GM12892 (cell line): ENCODE measurements around the gene MINDY3.
A peak's percentile ranks its signal among the peaks of the same experiment; 100 is the strongest.

ENCODE experiments used
- DNase-seq: peaks from one replicate; pipeline ENCODE4 v3.0.0; 2011; ENCODE audit not compliant: insufficient read length
- FAIRE-seq: peaks from 2 replicates; lab custom pipeline; 2011; peaks lifted over from hg19 to GRCh38; lab: Jason Lieb, UNC
- POLR2A ChIP-seq: IDR thresholded peaks from 2 replicates; pipeline ENCODE4 v1.6.1; 2011; ENCODE audit warnings: low read depth, low read length, control low read depth
- POLR2AphosphoS5 ChIP-seq: IDR thresholded peaks from 2 replicates; pipeline ENCODE4 v1.6.1; 2011; ENCODE audit warnings: low read depth, low read length, control low read depth
- TAF1 ChIP-seq: IDR thresholded peaks from 2 replicates; pipeline ENCODE4 v1.6.1; 2011; ENCODE audit warnings: low read depth, mild to moderate bottlenecking, control low read depth, low read length, borderline replicate concordance

The MINDY3 gene

DNA sequence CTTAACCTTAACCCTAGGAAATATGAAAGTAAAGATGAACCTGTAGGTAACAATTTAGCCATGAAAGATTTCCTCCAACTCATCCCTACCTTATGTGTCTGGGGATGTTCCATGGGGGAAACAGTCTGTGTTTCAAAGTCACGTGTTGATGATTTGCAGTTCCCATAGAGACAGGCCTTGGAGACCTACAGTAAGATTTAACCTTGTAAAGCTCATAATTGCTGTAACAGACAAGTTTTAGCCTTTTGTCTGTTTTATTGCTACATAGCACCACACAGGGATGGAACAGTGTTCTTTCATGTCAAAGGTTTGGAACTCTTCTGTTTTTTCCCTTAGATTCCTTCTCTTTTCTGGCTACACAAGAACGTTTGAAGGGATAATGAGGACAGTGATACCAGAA lies 105.4 kb downstream of the MINDY3 start:
- no peak for DNase-seq
- TF ChIP-seq TAF1 (no peak), POLR2AphosphoS5 (no peak), POLR2A (no peak)
- FAIRE-seq: no peak

DNA sequence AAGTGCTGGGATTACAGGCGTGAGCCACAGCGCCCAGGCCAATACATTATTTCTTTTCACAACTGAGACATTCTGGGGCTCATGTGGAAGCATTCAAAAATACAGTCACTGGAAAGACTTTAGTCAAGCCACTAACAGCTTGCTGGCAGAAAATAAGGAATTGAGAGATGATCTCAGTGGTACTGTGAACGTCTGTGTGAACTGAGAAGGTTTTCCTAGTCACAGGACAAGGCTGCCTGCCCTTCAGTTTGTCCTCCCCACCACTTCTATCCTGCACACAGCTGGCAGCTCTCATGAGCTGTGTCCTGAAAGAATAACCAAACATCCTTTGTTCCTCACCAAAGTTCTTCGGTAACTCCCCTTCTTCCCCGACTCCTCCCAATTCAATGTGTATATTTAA lies 109.3 kb downstream of the MINDY3 start:
- TF ChIP-seq TAF1: no peak
- no peak for TF ChIP-seq POLR2A
- TF ChIP-seq POLR2AphosphoS5: no peak
- DNase-seq (no peak), FAIRE-seq (no peak)

DNA sequence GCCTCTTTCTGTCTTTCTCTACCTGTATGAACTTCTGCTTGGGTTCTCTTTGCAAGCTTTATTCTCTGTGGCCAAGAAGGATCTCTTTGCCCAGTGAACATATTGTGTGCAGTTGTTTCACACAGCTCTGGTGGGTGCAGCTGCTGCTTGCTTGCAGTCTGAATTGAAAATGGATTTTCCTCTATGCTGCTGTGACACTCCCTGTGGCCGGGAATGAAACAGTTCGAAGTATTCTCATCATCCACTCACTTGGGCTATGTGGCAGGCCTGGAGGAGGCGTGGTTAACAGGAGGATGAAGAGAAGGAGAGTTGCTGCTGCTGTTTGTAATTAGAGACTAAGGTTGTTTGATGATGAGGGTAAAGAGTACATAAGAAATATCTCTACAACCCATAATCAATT lies 112.2 kb downstream of the MINDY3 start:
- no peak for TF ChIP-seq TAF1
- no peak for TF ChIP-seq POLR2AphosphoS5
- TF ChIP-seq POLR2A: no peak
- DNase-seq (no peak), FAIRE-seq (no peak)

DNA sequence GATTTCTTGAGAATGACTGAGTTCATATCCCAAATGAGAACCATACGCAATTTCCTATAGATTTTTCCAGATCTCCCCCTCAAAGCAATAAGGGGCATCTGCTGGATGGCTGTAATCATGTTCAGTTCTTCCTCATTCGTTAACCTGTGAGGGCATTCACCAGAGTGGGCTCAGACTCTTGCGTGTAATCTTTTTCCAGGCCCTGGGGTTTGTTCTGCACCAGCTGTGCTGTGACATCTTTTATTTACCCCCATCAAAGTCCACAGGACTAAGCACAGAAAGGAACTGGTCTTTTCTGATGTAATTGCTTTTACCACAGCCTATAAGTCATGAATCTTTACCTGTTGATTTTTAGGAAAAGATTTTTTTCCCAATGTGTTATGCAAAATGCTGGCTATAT lies 112.7 kb downstream of the MINDY3 start:
- TF ChIP-seq TAF1: no peak
- TF ChIP-seq POLR2AphosphoS5: no peak
- no peak for TF ChIP-seq POLR2A
- DNase-seq (no peak), FAIRE-seq (no peak)

DNA sequence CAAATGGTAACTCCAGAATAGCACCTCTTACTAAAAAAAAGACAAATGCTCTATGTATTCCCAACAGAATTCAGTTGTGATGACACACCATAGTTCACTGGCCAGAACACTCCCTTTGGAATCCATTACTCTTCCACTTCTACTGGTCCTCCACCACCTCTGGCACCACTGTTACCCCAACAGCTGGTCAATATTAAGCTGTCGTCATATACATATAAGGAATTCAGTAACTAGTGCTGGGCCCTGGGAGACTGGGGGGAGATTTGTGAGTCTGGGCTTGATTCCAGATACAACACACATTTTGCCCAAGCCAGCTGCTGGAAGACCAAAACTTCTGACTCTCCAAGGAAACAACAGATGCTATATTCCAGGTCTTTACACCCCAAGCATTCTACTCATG lies 114.6 kb downstream of the MINDY3 start:
- DNase-seq (no peak), FAIRE-seq (no peak)
- no peak for TF ChIP-seq TAF1
- TF ChIP-seq POLR2A: no peak
- TF ChIP-seq POLR2AphosphoS5: no peak

DNA sequence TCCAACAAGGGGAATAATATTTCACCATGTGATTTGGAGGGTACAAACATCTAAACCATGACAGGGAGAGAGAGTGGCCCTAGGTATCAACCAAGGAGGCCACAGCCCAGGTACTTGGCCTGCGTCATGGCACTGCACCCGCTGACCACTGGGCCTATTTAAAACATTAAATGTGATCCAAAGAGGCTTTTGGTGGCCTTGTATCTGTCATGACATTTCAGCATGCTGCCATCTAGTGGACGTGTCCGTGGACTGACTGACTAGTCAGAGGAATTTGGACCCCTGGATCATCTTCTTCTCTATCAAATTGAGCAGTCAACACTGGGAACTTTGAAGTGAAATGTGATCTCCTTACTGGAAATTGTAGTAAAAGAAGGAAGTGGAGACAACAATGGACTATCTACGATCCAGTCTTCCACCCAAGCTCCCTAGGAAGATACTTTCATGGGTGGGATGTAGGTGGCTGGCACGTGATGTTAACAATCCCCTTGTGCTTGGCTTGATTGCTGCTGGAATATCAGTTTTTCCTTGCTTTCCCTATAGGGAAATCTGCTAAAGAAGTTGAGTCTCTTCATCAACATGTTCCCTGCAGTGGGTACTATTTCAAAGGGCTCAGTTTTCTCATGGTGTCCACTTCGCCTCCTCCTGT lies 116.0 kb downstream of the MINDY3 start:
- TF ChIP-seq POLR2AphosphoS5 (no peak), TAF1 (no peak), POLR2A (no peak)
- DNase-seq (peak; percentile 14), FAIRE-seq (no peak)

DNA sequence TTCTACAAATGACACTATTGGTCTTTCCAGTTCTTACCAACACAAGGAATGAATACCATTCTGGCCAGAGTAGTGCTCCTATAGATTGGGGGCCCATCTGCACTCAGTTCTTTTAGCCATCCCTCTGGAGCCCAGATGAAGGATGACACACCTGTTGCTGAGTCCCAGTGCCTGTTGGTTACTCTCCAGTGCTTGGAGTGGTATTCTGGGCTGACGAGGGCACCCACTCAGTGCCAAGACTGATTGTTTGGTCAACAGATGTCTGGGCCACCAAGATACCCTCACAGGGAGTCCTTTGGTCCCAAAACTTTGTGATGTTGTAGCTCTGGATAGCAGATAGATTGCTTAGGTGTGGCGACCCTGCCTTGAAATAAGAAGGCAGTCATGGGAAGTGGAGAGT lies 116.9 kb downstream of the MINDY3 start:
- FAIRE-seq (no peak), DNase-seq (no peak)
- TF ChIP-seq POLR2A (no peak), TAF1 (no peak), POLR2AphosphoS5 (no peak)

DNA sequence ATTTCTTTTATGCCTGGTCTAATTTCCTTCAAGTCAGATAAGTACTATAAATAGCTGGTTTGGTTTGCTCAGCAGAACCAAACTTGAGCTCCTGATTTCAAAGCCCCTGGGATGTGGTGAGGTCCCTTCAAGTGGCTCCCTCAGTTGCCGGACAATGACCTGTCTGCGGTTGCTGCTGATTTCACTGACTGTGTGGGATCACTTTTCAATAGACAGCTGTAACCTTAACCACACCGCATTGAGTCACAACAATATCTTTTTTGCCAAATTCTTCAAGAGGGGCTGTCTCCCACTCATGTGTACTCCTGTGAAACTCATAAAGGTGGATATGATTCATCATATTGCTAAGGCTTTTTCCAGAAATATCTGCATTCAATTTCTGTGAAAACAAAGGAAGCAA lies 117.5 kb downstream of the MINDY3 start:
- TF ChIP-seq POLR2AphosphoS5: no peak
- DNase-seq (no peak), FAIRE-seq (no peak)

DNA sequence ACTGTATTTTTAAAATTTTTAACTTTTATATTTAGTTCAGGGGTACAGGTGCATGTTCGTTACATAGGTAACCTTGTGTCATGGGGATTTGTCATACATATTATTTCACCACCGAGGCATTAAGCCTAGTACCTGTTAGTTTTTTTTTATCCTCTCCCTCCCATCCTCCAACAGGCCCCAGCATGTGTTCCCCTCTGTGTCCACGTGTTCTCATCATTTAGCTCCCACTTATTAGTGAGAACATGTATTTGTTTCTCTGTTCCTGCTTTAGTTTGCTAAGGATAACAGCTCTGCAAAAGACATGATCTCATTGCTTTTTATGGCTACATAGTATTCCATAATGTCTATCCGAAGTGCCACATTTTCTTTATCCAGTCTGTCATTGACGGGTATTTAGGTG lies 118.2 kb downstream of the MINDY3 start:
- no peak for TF ChIP-seq POLR2A
- no peak for TF ChIP-seq TAF1
- TF ChIP-seq POLR2AphosphoS5: no peak
- DNase-seq: no peak

DNA sequence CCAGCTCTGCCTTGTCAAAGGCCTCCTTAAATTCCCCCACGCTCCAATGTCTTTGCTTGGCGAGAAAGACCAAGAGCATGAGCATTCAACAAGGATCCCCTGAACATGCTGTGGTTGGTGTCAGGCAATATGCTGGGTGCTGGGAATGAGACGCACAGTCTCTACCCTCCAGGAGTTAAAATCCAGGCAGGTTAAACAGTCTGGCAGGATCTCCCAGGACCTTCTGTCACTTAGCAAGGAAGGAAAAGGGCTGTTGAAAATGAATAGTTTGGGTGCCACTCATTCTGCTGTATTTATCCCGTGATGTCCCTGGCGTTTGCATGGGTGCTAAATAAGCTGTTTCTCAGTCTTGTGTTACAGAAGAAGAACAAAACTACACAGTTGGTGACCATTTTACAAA lies 118.7 kb downstream of the MINDY3 start:
- no peak for TF ChIP-seq POLR2A
- TF ChIP-seq TAF1: no peak
- FAIRE-seq: no peak
- no peak for DNase-seq

More for the DNA sequence above, 118.2 kb downstream of the MINDY3 start:
- FAIRE-seq: no peak

DNA sequence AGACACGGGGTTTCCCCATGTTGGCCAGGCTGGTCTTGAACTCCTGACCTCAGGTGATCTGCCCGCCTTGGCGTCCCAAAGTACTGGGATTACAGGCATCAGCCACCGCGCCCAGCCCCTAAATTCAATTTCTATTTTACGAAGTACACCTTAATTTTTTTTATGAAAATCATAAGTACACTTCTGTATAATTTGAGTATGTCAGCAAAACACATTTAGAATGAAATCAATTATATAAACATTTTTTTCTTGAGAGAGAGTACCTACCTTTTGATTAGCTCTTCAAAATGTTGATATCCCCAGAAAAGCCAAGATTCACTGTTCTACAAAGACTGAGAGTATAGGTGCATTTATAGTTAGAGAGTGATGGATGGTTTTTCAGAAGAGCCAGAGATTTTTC lies 120.0 kb downstream of the MINDY3 start:
- no peak for TF ChIP-seq POLR2A
- no peak for TF ChIP-seq TAF1
- no peak for TF ChIP-seq POLR2AphosphoS5
- no peak for FAIRE-seq
- DNase-seq: no peak

DNA sequence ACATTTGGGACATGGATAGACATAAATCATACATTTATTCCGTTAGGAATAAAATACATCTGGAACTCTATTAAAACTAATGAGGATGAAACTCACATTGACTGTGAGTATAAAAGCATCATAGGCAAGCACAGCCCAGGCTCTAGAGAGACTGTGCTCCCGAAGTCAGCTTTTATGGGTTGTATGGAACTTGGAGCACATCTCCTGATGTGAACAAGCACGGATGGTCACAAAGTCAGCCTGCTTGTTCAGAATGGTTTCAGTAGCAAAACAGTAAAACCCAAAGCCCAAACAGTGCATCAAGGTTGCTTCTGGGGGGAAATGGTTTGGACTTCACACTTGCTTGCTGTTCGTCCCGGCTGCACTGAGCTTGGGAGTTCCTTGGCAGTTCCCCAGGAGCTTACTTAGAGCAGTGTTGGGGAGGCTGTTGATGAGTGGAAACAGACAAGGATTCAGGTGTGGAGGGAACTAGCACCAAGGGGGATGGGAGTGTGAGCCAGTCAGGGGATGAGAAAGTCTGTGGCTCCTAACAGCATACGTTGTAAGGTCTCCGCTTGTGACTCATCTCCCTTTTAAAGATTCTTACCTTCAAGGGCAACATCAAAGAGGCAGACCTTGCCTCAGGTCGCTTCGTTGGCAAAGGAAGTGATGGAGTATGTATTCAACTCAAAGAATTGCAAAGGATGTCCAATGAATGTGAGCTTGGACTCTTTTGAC lies 120.9 kb downstream of the MINDY3 start:
- FAIRE-seq: no peak
- no peak for DNase-seq
- TF ChIP-seq POLR2A (no peak), POLR2AphosphoS5 (no peak), TAF1 (no peak)
